Panc1 (cell line): ENCODE data around the gene MRPS35. TPM values are rescaled to one million over a fixed set of nuclear protein-coding genes. Genes with fewer than 3 reads are reported as not detected.

Experiments
- ATAC-seq: fragments of 200-7000 bp; cut with Tn5 transposase; 2 replicates; pipeline ENCODE4 v1.9.1; 2020; ENCODE audit warnings: mild to moderate bottlenecking, moderate library complexity
- BruUV-seq: library from RNA; stranded (reverse); fragments of 400-500 nt; replicated peaks from 2 replicates; lab custom pipeline; 2021; lab: Mats Ljungman, UMichigan
- CTCF ChIA-PET: fragments of 300-600 bp; sonication (Branson Sonifier 250); formaldehyde crosslinking; loops from one replicate; lab custom pipeline; 2022; ENCODE audit warnings: antibody characterized with exemption; lab: Charles Lee
- POLR2A ChIA-PET: fragments of 300-600 bp; sonication (Branson Sonifier 250); formaldehyde crosslinking; loops from one replicate; lab custom pipeline; 2022; ENCODE audit warnings: antibody characterized with exemption; lab: Charles Lee
- DNase-seq: peaks from one replicate; pipeline ENCODE4 v3.0.0-alpha.2; 2010; ENCODE audit warnings: low read depth, low spot score
- H3K27ac ChIP-seq: 2 replicates; pipeline ENCODE4 v1.5.1; 2011; ENCODE audit warnings: mild to moderate bottlenecking, low read length, inconsistent platforms
- H3K27me3 ChIP-seq: fragments of 200-500 bp; sonication (Bioruptor generic); 2 replicates; pipeline ENCODE4 v1.6.0; 2014; ENCODE audit warnings: low read length, inconsistent platforms; ENCODE audit not compliant: control insufficient read depth, insufficient read depth
- H3K36me3 ChIP-seq: fragments of 200-500 bp; sonication (Bioruptor generic); 2 replicates; pipeline ENCODE4 v1.5.1; 2014; ENCODE audit warnings: inconsistent platforms, mild to moderate bottlenecking, low read length, moderate library complexity; ENCODE audit not compliant: control insufficient read depth, insufficient read depth
- H3K4me1 ChIP-seq: 2 replicates; pipeline ENCODE4 v1.5.1; 2011; ENCODE audit warnings: inconsistent platforms, mild to moderate bottlenecking, low read length, moderate library complexity; ENCODE audit not compliant: control insufficient read depth, insufficient read depth
- H3K4me3 ChIP-seq, 2 experiments: 2 replicates each; pipeline ENCODE4 v1.5.1; 2011 to 2012; ENCODE audit warnings: low read depth in 2 of 2, low read length in 2 of 2, mild to moderate bottlenecking in 2 of 2, inconsistent platforms in 1 of 2, moderate library complexity in 1 of 2
- H3K9me3 ChIP-seq: fragments of 200-500 bp; sonication (Bioruptor generic); 2 replicates; pipeline ENCODE4 v1.5.1; 2014; ENCODE audit warnings: low read depth, mild to moderate bottlenecking, inconsistent platforms, low read length, moderate library complexity; ENCODE audit not compliant: control insufficient read depth, insufficient read depth
- CTCF ChIP-seq: fragments of 450-650 bp; IDR thresholded peaks from 2 replicates; pipeline ENCODE4 v1.5.1; 2017; ENCODE audit warnings: mild to moderate bottlenecking
- POLR2AphosphoS5 ChIP-seq: IDR thresholded peaks from 2 replicates; pipeline ENCODE4 v1.6.1; 2012; ENCODE audit warnings: mild to moderate bottlenecking, low read depth, low read length, moderate library complexity
- REST ChIP-seq, 2 experiments: IDR thresholded peaks; 2 replicates each; pipeline ENCODE4 v1.6.1; 2011 to 2012; ENCODE audit warnings: low read depth in 2 of 2, control low read depth in 1 of 2, low read length in 1 of 2, mild to moderate bottlenecking in 1 of 2, moderate library complexity in 1 of 2; ENCODE audit not compliant: insufficient read depth in 1 of 2
- SIN3A ChIP-seq: IDR thresholded peaks from 2 replicates; pipeline ENCODE4 v1.6.1; 2012; ENCODE audit warnings: low read depth, mild to moderate bottlenecking, low read length, moderate library complexity, borderline replicate concordance; ENCODE audit not compliant: insufficient read depth
- TCF7L2 ChIP-seq: IDR thresholded peaks from 2 replicates; pipeline ENCODE4 v1.6.1; 2011; ENCODE audit warnings: mild to moderate bottlenecking, low read depth, low read length, inconsistent platforms
- in situ Hi-C: cut with HindIII; loops from 2 replicates; pipeline ENCODE4 v1.10.0; 2016; ENCODE audit warnings: low sequenced_read_pairs, low pct_unique_long_range_greater_than_20kb
- intact Hi-C: fragments of 100-400 bp; cut with micrococcal nuclease; formaldehyde crosslinking; loops from one replicate; pipeline ENCODE4 v1.10.0; 2022; ENCODE audit not compliant: unreplicated experiment
- total RNA-seq: library from RNA; stranded (reverse); gene quantifications from one replicate; pipeline ENCODE4 v1.2.1, GENCODE V29; 2021; ENCODE audit not compliant: unreplicated experiment

MRPS35 gene
- total RNA-seq, 1 experiment from 2014 or later, result 63.9 TPM

GRCh38 chr12:27751386-27752047 is 40.9 kb downstream of the MRPS35 start:
- intact Hi-C loops (no loop called here), in situ Hi-C loops (no loop called here)
- ChIA-PET CTCF (no interaction called here), POLR2A (no interaction called here)
- no TSS peak for BruUV-seq
- ATAC-seq (no peak), DNase-seq (no peak)
- H3K4me3 ChIP-seq, result no peak overlapping the region
- H3K9me3 ChIP-seq, result no peaks in the 10 kb centered on the region
- H3K27me3 ChIP-seq, result no peaks in the 10 kb centered on the region
- peaks cover 13% of the 10 kb centered on the region for H3K4me1 ChIP-seq
- H3K36me3 ChIP-seq, result peaks cover 17% of the 10 kb centered on the region
- no peak overlapping the region for H3K27ac ChIP-seq
- TF ChIP-seq POLR2AphosphoS5 (no peak), TCF7L2 (no peak), REST (IDR thresholded peaks at IDR 0.05; ENCODE audit: insufficient read depth in 1 of 2, low read depth in 2 of 2, low read length in 1 of 2) (no peak), SIN3A (no peak), CTCF (no peak)

GRCh38 chr12:27754795-27755194 is 44.2 kb downstream of the MRPS35 start:
- BruUV-seq, result no TSS peak
- POLR2A ChIA-PET, result interaction anchor here (0.6 kb wide), 1 partner anchor 23 kb away, joined by 6 read pairs; no protein-coding TSS in a partner anchor
- DNase-seq, result no peak

More at GRCh38 chr12:27754795-27755194, 44.2 kb downstream of the MRPS35 start:
- Histone ChIP-seq H3K4me3 (no peak overlapping the region), H3K27me3 (no peaks in the 10 kb centered on the region), H3K27ac (no peak overlapping the region), H3K9me3 (no peaks in the 10 kb centered on the region), H3K4me1 (no peaks in the 10 kb centered on the region), H3K36me3 (peaks cover 14% of the 10 kb centered on the region)
- intact Hi-C loops (no loop called here), in situ Hi-C loops (no loop called here)
- ATAC-seq, result no peak
- CTCF ChIA-PET, result no interaction called here
- no peak for TF ChIP-seq SIN3A
- TF ChIP-seq REST (IDR thresholded peaks at IDR 0.05; ENCODE audit: insufficient read depth in 1 of 2, low read depth in 2 of 2, low read length in 1 of 2), result no peak
- TF ChIP-seq POLR2AphosphoS5, result no peak
- no peak for TF ChIP-seq CTCF
- no peak for TF ChIP-seq TCF7L2
